ENCODE data around the gene TACC2.

The TACC2 gene

GRCh38 chr10:122045212-122045611 lies 56.2 kb downstream of the TACC2 start:
- ChIA-PET POLR2A (no interaction called here), CTCF (interaction anchor here (1.5 kb wide), 1 partner anchor 9 kb away, joined by 4 read pairs; no protein-coding TSS in a partner anchor)
- no peak overlapping the region for H3K4me3 ChIP-seq (ENCODE audit: low read depth, low read length)
- DNase-seq (ENCODE audit: low read depth, low spot score) = no peak
- TF ChIP-seq, protein P1, sequence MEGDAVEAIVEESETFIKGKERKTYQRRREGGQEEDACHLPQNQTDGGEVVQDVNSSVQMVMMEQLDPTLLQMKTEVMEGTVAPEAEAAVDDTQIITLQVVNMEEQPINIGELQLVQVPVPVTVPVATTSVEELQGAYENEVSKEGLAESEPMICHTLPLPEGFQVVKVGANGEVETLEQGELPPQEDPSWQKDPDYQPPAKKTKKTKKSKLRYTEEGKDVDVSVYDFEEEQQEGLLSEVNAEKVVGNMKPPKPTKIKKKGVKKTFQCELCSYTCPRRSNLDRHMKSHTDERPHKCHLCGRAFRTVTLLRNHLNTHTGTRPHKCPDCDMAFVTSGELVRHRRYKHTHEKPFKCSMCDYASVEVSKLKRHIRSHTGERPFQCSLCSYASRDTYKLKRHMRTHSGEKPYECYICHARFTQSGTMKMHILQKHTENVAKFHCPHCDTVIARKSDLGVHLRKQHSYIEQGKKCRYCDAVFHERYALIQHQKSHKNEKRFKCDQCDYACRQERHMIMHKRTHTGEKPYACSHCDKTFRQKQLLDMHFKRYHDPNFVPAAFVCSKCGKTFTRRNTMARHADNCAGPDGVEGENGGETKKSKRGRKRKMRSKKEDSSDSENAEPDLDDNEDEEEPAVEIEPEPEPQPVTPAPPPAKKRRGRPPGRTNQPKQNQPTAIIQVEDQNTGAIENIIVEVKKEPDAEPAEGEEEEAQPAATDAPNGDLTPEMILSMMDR (IDR thresholded peaks at IDR 0.05; ENCODE audit: insufficient read depth, low read length, missing control alignments) = no peak

- no peak for DNase-seq (ENCODE audit: low read depth, low spot score)
- ChIA-PET POLR2A (no interaction called here), CTCF (no interaction called here)
- TF ChIP-seq, protein P1 (IDR thresholded peaks at IDR 0.05; ENCODE audit: insufficient read depth, low read length, missing control alignments) = no peak
- no peak overlapping the region for H3K4me3 ChIP-seq (ENCODE audit: low read depth, low read length)
These were observed 58.6 kb downstream of the TACC2 start for GRCh38 chr10:122047560-122047959.

DNA sequence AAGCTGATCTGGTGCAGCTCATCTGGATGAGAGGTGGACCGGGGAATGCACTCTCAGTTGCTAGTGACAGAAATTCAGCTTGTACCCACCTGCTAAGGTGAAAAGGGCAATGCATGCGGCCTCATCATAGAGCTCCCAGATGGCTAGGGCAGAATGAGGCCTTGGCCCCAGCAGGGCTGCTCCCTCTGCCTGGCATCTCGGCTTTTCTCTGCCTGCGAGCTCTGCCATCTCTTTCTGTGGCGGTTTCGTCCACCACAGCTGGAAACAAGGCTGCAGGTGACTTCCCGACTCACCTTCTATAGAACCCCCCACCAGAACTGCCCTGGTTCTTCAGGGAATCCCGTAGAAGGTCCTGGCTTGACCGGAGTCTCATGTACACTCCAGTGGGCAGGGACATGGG lies 60.1 kb downstream of the TACC2 start:
- CTCF ChIA-PET = interaction anchor here (1.1 to 4.1 kb wide), 4 partner anchors 9 to 17 kb away, joined by 3 to 21 read pairs (median 4); no protein-coding TSS in a partner anchor
- POLR2A ChIA-PET = no interaction called here
- TF ChIP-seq, protein P1 (IDR thresholded peaks at IDR 0.05; ENCODE audit: insufficient read depth, low read length, missing control alignments) = no peak
- DNase-seq (ENCODE audit: low read depth, low spot score) = no peak
- H3K4me3 ChIP-seq (ENCODE audit: low read depth, low read length) = no peak overlapping the region

DNA sequence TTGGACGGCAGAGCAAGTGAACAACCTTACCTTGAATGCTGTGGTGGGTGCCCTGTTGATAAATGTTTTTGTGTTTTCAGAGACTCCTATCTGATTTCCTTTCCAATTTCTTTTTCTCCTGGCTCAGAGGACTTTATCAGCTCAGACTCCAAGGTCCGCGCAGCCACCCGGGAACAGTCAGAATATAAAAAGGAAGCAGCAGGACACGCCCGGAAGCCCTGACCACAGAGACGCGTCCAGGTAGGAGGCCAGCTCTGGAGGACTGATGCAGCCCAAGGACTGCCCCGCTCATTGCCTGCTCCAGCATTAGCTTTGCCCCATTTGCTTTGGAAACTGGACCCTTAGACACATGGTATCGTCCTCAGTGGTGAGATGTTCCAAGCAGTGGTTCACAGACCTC lies 61.3 kb downstream of the TACC2 start:
- POLR2A ChIA-PET = no interaction called here
- CTCF ChIA-PET = interaction anchor here (1.1 to 4.1 kb wide), 5 partner anchors 9 to 28 kb away, joined by 3 to 21 read pairs (median 4); no protein-coding TSS in a partner anchor
- DNase-seq (ENCODE audit: low read depth, low spot score) = no peak

DNA sequence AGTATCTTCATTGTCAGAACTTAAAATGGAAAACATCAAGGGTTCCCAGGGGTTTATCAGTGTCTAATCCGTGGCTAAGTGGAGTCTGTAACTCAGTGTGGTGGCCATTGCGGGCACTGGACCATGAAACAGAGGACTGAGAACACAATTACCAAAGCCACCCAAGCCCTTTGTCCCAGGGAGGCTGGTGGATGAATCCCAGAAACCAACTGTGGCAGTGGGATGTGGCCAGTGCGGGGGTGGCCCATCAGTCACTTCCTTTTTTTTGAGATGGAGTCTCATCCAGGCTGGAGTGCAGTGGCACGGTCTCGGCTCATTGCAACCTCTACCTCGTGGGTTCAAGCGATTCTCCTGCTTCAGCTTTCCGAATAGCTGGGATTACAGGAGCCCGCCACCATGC lies 61.8 kb downstream of the TACC2 start:
- DNase-seq (ENCODE audit: low read depth, low spot score) = no peak

More for the DNA sequence above, 61.3 kb downstream of the TACC2 start:
- H3K4me3 ChIP-seq (ENCODE audit: low read depth, low read length) = no peak overlapping the region
- TF ChIP-seq, protein P1 (IDR thresholded peaks at IDR 0.05; ENCODE audit: insufficient read depth, low read length, missing control alignments) = no peak

GRCh38 chr10:122051609-122052385 lies 62.8 kb downstream of the TACC2 start:
- H3K4me3 ChIP-seq (ENCODE audit: low read depth, low read length) = no peak overlapping the region
- ChIA-PET CTCF (interaction anchor here (0.7 to 4.1 kb wide), 23 partner anchors 8 to 361 kb away, joined by 3 to 30 read pairs (median 4); partner anchors contain the start of gene BTBD16), POLR2A (interaction anchor here (0.8 to 1.1 kb wide), 2 partner anchors 70 to 124 kb away, joined by 3 to 4 read pairs; partner anchors contain the start of gene ATE1)
- DNase-seq (ENCODE audit: low read depth, low spot score) = peak; percentile 28
- TF ChIP-seq, protein P1 (IDR thresholded peaks at IDR 0.05; ENCODE audit: insufficient read depth, low read length, missing control alignments) = peak; percentile 55

More for the DNA sequence above, 61.8 kb downstream of the TACC2 start:
- no peak overlapping the region for H3K4me3 ChIP-seq (ENCODE audit: low read depth, low read length)
- TF ChIP-seq, protein P1 (IDR thresholded peaks at IDR 0.05; ENCODE audit: insufficient read depth, low read length, missing control alignments) = no peak
- ChIA-PET POLR2A (no interaction called here), CTCF (interaction anchor here (0.8 to 4.1 kb wide), 9 partner anchors 9 to 220 kb away, joined by 3 to 30 read pairs (median 12); partner anchors contain the start of gene BTBD16)
